ENCODE results near the gene LTB4R2.

GRCh38 chr14:24315807-24316596, 6.1 kb downstream of the LTB4R2 start:
- peak in 1 of 4 donors; percentile 5 for TF ChIP-seq POLR2A (IDR thresholded peaks at IDR 0.05)
- TF ChIP-seq CTCF (IDR thresholded peaks at IDR 0.05): peak; percentile 20 to 81 (median 44)
